ENCODE results near the gene SLCO3A1. TPM values are rescaled to one million over a fixed set of nuclear protein-coding genes. Genes with fewer than 3 reads are reported as not detected.

SLCO3A1 gene
- total RNA-seq, 1 experiment from 2014 or later: 5.1 TPM

GRCh38 chr15:92158426-92158825, 304.9 kb downstream of the SLCO3A1 start:
- ATAC-seq (peak; percentile 95), DNase-seq (ENCODE audit: low read depth, low spot score) (peak; percentile 82)
- TF ChIP-seq SRF (IDR thresholded peaks at IDR 0.05; ENCODE audit: low read depth): peak; percentile 86
- peak; percentile 94 for TF ChIP-seq FOSL1 (IDR thresholded peaks at IDR 0.05; ENCODE audit: low read depth)
- TF ChIP-seq CTCF (IDR thresholded peaks at IDR 0.05 in 2 of 3, conservative IDR thresholded peaks at IDR 0.05 in 1 of 3; ENCODE audit: borderline replicate concordance in 1 of 3, insufficient read depth in 1 of 3, low read depth in 2 of 3, low read length in 2 of 3): no peak
- peak; percentile 51 for TF ChIP-seq SP1 (IDR thresholded peaks at IDR 0.05; ENCODE audit: low read depth)
- TF ChIP-seq CBX3 (IDR thresholded peaks at IDR 0.05; ENCODE audit: low read depth): 0 out of 2 replicates have a peak, but pooled peaks have one; percentile 46
- peak; percentile 89 for TF ChIP-seq JUND (IDR thresholded peaks at IDR 0.05)
- TF ChIP-seq ATF3 (IDR thresholded peaks at IDR 0.05): no peak
- POLR2A ChIA-PET: no interaction called here
- H4K20me1 ChIP-seq (ENCODE audit: insufficient read depth): no peaks in the 10 kb centered on the region
- H3K9me2 ChIP-seq (ENCODE audit: insufficient read depth): no peaks in the 10 kb centered on the region
- H3K9me3 ChIP-seq (ENCODE audit: control insufficient read depth in 1 of 2, insufficient read depth in 1 of 2, low read depth in 1 of 2, low read length in 2 of 2): no peaks in the 10 kb centered on the region
- CTCF ChIA-PET: no interaction called here
- intact Hi-C loops (cut with micrococcal nuclease): no loop called here
- no peaks in the 10 kb centered on the region for H3K36me3 ChIP-seq (ENCODE audit: control insufficient read depth in 1 of 2, insufficient read depth in 2 of 2, low read length in 2 of 2)
- no peak overlapping the region for H3K27ac ChIP-seq (ENCODE audit: low read depth, low read length)
- RAD21 ChIA-PET (ENCODE audit: low non-redundant PET in 1 of 2, low total read pairs in 2 of 2, uncharacterized antibody in 2 of 2, unreplicated experiment in 2 of 2): no interaction called here
- no peak overlapping the region for H2AFZ ChIP-seq (ENCODE audit: low read depth, low read length, poor library complexity, severe bottlenecking)
- H3K4me3 ChIP-seq (replicated peaks in 1 of 2; ENCODE audit: low read depth in 1 of 2, low read length in 2 of 2): 0 out of 4 replicates have a peak overlapping the region, but pooled peaks of 1 of the 2 experiments have one; percentile 7
- no TSS peak for BruUV-seq (replicated peaks)
- no peak overlapping the region for H3K9ac ChIP-seq (ENCODE audit: low read length)
- no peaks in the 10 kb centered on the region for H3K79me2 ChIP-seq (ENCODE audit: insufficient read depth, low read length)
- peak overlapping the region; percentile 59 for H3K4me2 ChIP-seq (ENCODE audit: low read length)
- peaks cover 11 to 21% of the 10 kb centered on the region in 2 experiments for H3K4me1 ChIP-seq (ENCODE audit: control insufficient read depth in 1 of 2, insufficient read depth in 2 of 2, low read length in 2 of 2)
- H3K27me3 ChIP-seq (ENCODE audit: insufficient read depth, low read length): no peaks in the 10 kb centered on the region

- Histone ChIP-seq H3K27me3 (ENCODE audit: insufficient read depth, low read length) (no peaks in the 10 kb centered on the region), H3K79me2 (ENCODE audit: insufficient read depth, low read length) (no peaks in the 10 kb centered on the region), H3K9me3 (ENCODE audit: control insufficient read depth in 1 of 2, insufficient read depth in 1 of 2, low read depth in 1 of 2, low read length in 2 of 2) (no peaks in the 10 kb centered on the region), H3K27ac (ENCODE audit: low read depth, low read length) (no peak overlapping the region), H3K9me2 (ENCODE audit: insufficient read depth) (no peaks in the 10 kb centered on the region), H3K4me3 (replicated peaks in 1 of 2; ENCODE audit: low read depth in 1 of 2, low read length in 2 of 2) (no peak overlapping the region), H4K20me1 (ENCODE audit: insufficient read depth) (no peaks in the 10 kb centered on the region), H2AFZ (ENCODE audit: low read depth, low read length, poor library complexity, severe bottlenecking) (no peak overlapping the region), H3K4me2 (ENCODE audit: low read length) (no peak overlapping the region), H3K9ac (ENCODE audit: low read length) (no peak overlapping the region), H3K36me3 (ENCODE audit: control insufficient read depth in 1 of 2, insufficient read depth in 2 of 2, low read length in 2 of 2) (no peaks in the 10 kb centered on the region), H3K4me1 (ENCODE audit: control insufficient read depth in 1 of 2, insufficient read depth in 2 of 2, low read length in 2 of 2) (peaks cover 11 to 21% of the 10 kb centered on the region in 2 experiments)
- no peak for DNase-seq (ENCODE audit: low read depth, low spot score)
- CTCF ChIA-PET: no interaction called here
- TF ChIP-seq EZH2 (IDR thresholded peaks at IDR 0.05): no peak
- TF ChIP-seq CEBPB (IDR thresholded peaks at IDR 0.05; ENCODE audit: low read depth): no peak
- no peak for TF ChIP-seq ELF1 (IDR thresholded peaks at IDR 0.05; ENCODE audit: borderline replicate concordance, low read depth)
- TF ChIP-seq JUND (IDR thresholded peaks at IDR 0.05): no peak
- RAD21 ChIA-PET (ENCODE audit: low non-redundant PET in 1 of 2, low total read pairs in 2 of 2, uncharacterized antibody in 2 of 2, unreplicated experiment in 2 of 2): no interaction called here
- BruUV-seq (replicated peaks): no TSS peak
- intact Hi-C loops (cut with micrococcal nuclease): no loop called here
- ATAC-seq: no peak
- POLR2A ChIA-PET: no interaction called here
These were observed 306.0 kb downstream of the SLCO3A1 start for GRCh38 chr15:92159481-92159880.

Data from HCT116 (cell line).